ENCODE data around the gene CLASP1. TPM values are rescaled to one million over a fixed set of nuclear protein-coding genes. Genes with fewer than 3 reads are reported as not detected.
"Not testable (repeated sequence)": the region's sequence is repeated elsewhere in the genome, so short reads cannot be mapped to it uniquely, and the experiment has no call there.

Gene CLASP1
- polyA plus RNA-seq, 1 experiment, result 12.8 TPM

GRCh38 chr2:121446647-121447241 is 202.5 kb downstream of the CLASP1 start:
- POLR2A ChIA-PET, result no interaction called here
- no peaks in the 10 kb centered on the region for H3K27me3 ChIP-seq (ENCODE audit: control insufficient read depth, insufficient read depth, low read length)
- H3K27ac ChIP-seq (ENCODE audit: low read depth, low read length), result no peak overlapping the region
- CTCF ChIA-PET, result interaction anchor here (0.8 to 3.6 kb wide), 2 partner anchors 44 to 84 kb away, joined by 4 to 19 read pairs; partner anchors contain the start of gene RNU4ATAC
- no peaks in the 10 kb centered on the region for H3K9me3 ChIP-seq (ENCODE audit: control insufficient read depth, insufficient read depth, low read length)
- H3K4me3 ChIP-seq (ENCODE audit: low read depth, low read length), result no peak overlapping the region
- TF ChIP-seq, protein P1, sequence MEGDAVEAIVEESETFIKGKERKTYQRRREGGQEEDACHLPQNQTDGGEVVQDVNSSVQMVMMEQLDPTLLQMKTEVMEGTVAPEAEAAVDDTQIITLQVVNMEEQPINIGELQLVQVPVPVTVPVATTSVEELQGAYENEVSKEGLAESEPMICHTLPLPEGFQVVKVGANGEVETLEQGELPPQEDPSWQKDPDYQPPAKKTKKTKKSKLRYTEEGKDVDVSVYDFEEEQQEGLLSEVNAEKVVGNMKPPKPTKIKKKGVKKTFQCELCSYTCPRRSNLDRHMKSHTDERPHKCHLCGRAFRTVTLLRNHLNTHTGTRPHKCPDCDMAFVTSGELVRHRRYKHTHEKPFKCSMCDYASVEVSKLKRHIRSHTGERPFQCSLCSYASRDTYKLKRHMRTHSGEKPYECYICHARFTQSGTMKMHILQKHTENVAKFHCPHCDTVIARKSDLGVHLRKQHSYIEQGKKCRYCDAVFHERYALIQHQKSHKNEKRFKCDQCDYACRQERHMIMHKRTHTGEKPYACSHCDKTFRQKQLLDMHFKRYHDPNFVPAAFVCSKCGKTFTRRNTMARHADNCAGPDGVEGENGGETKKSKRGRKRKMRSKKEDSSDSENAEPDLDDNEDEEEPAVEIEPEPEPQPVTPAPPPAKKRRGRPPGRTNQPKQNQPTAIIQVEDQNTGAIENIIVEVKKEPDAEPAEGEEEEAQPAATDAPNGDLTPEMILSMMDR (IDR thresholded peaks at IDR 0.05; ENCODE audit: low read depth, low read length), result no peak
- no peak for DNase-seq (ENCODE audit: low read depth, low spot score)

DNA sequence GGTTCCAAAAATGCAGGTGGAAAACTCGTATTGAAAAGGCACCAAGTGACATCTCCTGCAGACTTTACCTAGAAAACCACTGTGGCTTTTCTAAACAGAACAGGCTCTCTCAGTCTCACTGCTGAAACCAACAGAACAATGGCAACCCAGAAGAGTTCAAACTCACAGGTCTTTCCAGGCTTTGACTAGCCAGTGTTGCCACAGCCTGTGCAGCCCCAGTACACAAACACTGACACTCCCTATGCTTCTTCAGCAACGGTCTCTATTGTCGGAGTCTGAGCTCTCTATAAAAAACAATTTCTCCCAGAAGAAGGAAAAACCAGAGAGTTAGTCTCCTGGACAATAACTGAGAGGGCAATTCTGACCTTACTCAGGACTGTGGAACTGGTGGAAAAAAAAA is 206.4 kb downstream of the CLASP1 start:
- Histone ChIP-seq H3K27ac (ENCODE audit: low read depth, low read length) (no peak overlapping the region), H3K27me3 (ENCODE audit: control insufficient read depth, insufficient read depth, low read length) (no peaks in the 10 kb centered on the region), H3K9me3 (ENCODE audit: control insufficient read depth, insufficient read depth, low read length) (no peaks in the 10 kb centered on the region), H3K4me3 (ENCODE audit: low read depth, low read length) (no peak overlapping the region)
- POLR2A ChIA-PET, result no interaction called here
- TF ChIP-seq, protein P1 (IDR thresholded peaks at IDR 0.05; ENCODE audit: low read depth, low read length), result no peak
- DNase-seq (ENCODE audit: low read depth, low spot score), result no peak
- CTCF ChIA-PET, result interaction anchor here (0.5 to 1.3 kb wide), 2 partner anchors 41 to 448 kb away, joined by 3 to 4 read pairs; no protein-coding TSS in a partner anchor

- POLR2A ChIA-PET; H3K27me3 ChIP-seq (ENCODE audit: control insufficient read depth, insufficient read depth, low read length); H3K4me3 ChIP-seq (ENCODE audit: low read depth, low read length); H3K27ac ChIP-seq (ENCODE audit: low read depth, low read length); DNase-seq (ENCODE audit: low read depth, low spot score); CTCF ChIA-PET; H3K9me3 ChIP-seq (ENCODE audit: control insufficient read depth, insufficient read depth, low read length): not testable (repeated sequence)
Observed at GRCh38 chr2:121438290-121438689, 211.0 kb downstream of the CLASP1 start.

- ChIA-PET POLR2A (no interaction called here), CTCF (interaction anchor here (1.6 kb wide), 1 partner anchor 35 kb away, joined by 5 read pairs; no protein-coding TSS in a partner anchor)
- H3K27me3 ChIP-seq (ENCODE audit: control insufficient read depth, insufficient read depth, low read length), result no peaks in the 10 kb centered on the region
- no peak for DNase-seq (ENCODE audit: low read depth, low spot score)
- H3K27ac ChIP-seq (ENCODE audit: low read depth, low read length), result no peak overlapping the region
- H3K4me3 ChIP-seq (ENCODE audit: low read depth, low read length), result no peak overlapping the region
- H3K9me3 ChIP-seq (ENCODE audit: control insufficient read depth, insufficient read depth, low read length), result no peaks in the 10 kb centered on the region
- TF ChIP-seq, protein P1 (IDR thresholded peaks at IDR 0.05; ENCODE audit: low read depth, low read length), result no peak
Observed at GRCh38 chr2:121436918-121437317, 212.3 kb downstream of the CLASP1 start.

DNA sequence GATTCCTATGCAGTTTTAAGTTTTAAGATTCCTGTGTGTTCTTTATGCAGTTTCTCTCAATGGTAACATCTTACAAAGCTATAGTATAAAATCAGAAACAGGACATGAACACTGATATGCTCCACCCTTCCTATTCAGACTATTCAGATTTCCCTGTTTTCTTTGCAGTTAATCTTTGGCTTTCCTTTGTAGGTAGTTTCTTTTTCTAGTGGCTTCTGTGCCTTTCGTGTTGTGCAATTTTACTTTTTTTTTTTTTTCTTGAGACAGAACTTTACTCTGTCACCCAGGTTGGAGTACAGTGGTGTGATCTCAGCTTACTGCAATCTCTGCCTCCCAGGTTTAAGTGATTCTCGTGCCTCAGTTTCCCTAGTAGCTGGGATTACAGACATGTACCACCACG is 213.5 kb downstream of the CLASP1 start:
- no peak overlapping the region for H3K27ac ChIP-seq (ENCODE audit: low read depth, low read length)
- no peak for DNase-seq (ENCODE audit: low read depth, low spot score)
- TF ChIP-seq, protein P1 (IDR thresholded peaks at IDR 0.05; ENCODE audit: low read depth, low read length), result no peak
- H3K9me3 ChIP-seq (ENCODE audit: control insufficient read depth, insufficient read depth, low read length), result no peaks in the 10 kb centered on the region
- POLR2A ChIA-PET, result no interaction called here
- CTCF ChIA-PET, result interaction anchor here (0.7 to 1.9 kb wide), 3 partner anchors 34 to 303 kb away, joined by 5 read pairs; no protein-coding TSS in a partner anchor
- H3K27me3 ChIP-seq (ENCODE audit: control insufficient read depth, insufficient read depth, low read length), result no peaks in the 10 kb centered on the region
- no peak overlapping the region for H3K4me3 ChIP-seq (ENCODE audit: low read depth, low read length)
